Keratinocyte (primary cell): Measurements from ENCODE around the gene TUT4. TPM values are rescaled to one million over a fixed set of nuclear protein-coding genes. Genes with fewer than 3 reads are reported as not detected.

ENCODE experiments used
- DNase-seq: peaks from one replicate; pipeline ENCODE4 v3.0.0-alpha.2; 2011; ENCODE audit warnings: low read depth, missing footprints, low spot score
- FAIRE-seq: peaks from 2 replicates; lab custom pipeline; 2011; peaks lifted over from hg19 to GRCh38; lab: Jason Lieb, UNC
- H2AFZ ChIP-seq: 2 replicates; pipeline ENCODE4 v1.6.0; 2012; ENCODE audit warnings: low read length, control low read depth, inconsistent platforms; ENCODE audit not compliant: control insufficient read depth
- H3K27ac ChIP-seq: 2 replicates; pipeline ENCODE4 v1.5.1; 2011; ENCODE audit warnings: low read length; ENCODE audit not compliant: control insufficient read depth, insufficient read depth
- H3K27me3 ChIP-seq: 3 replicates; pipeline ENCODE4 v1.6.0; 2011; ENCODE audit warnings: low read length; ENCODE audit not compliant: control insufficient read depth, insufficient read depth; ENCODE audit errors: extremely low read depth
- H3K36me3 ChIP-seq, 2 experiments: 2 replicates in 1 of 2; 3 replicates in 1 of 2; pipeline ENCODE4 v1.5.1; 2011; ENCODE audit warnings: low read length in 2 of 2, mild to moderate bottlenecking in 1 of 2; ENCODE audit not compliant: control insufficient read depth in 2 of 2, insufficient read depth in 2 of 2; ENCODE audit errors: extremely low read depth in 1 of 2
- H3K4me1 ChIP-seq: 3 replicates; pipeline ENCODE4 v1.5.1; 2011; ENCODE audit warnings: low read length; ENCODE audit not compliant: control insufficient read depth, insufficient read depth; ENCODE audit errors: extremely low read depth
- H3K4me2 ChIP-seq: 3 replicates; pipeline ENCODE4 v1.6.0; 2011; ENCODE audit warnings: low read depth, low read length; ENCODE audit not compliant: control insufficient read depth, insufficient read depth; ENCODE audit errors: extremely low read depth
- H3K4me3 ChIP-seq, 3 experiments: fragments of 200-600 bp in 1 of 3; sonication (generic) in 1 of 3; 2 replicates in 2 of 3; 3 replicates in 1 of 3; pipeline ENCODE4 v1.5.1; 2011 to 2016; ENCODE audit warnings: low read length in 3 of 3, mild to moderate bottlenecking in 3 of 3, control low read depth in 2 of 3, inconsistent platforms in 1 of 3, low read depth in 1 of 3, mixed read lengths in 1 of 3, mixed run types in 1 of 3, moderate library complexity in 1 of 3; ENCODE audit not compliant: control insufficient read depth in 2 of 3, insufficient read depth in 2 of 3; ENCODE audit errors: extremely low read depth in 1 of 3
- H3K79me2 ChIP-seq: 2 replicates; pipeline ENCODE4 v1.6.0; 2012; ENCODE audit warnings: low read length; ENCODE audit not compliant: control insufficient read depth, insufficient read depth
- H3K9ac ChIP-seq: 3 replicates; pipeline ENCODE4 v1.6.0; 2011; ENCODE audit warnings: low read length; ENCODE audit not compliant: control insufficient read depth, insufficient read depth; ENCODE audit errors: extremely low read depth
- H3K9me1 ChIP-seq: 3 replicates; pipeline ENCODE4 v1.6.0; 2011; ENCODE audit warnings: low read length; ENCODE audit not compliant: control insufficient read depth, insufficient read depth; ENCODE audit errors: extremely low read depth
- H3K9me3 ChIP-seq: 2 replicates; pipeline ENCODE4 v1.5.1; 2012; ENCODE audit warnings: low read depth, low read length; ENCODE audit not compliant: control insufficient read depth
- H4K20me1 ChIP-seq: 3 replicates; pipeline ENCODE4 v1.6.0; 2011; ENCODE audit warnings: low read length; ENCODE audit not compliant: control insufficient read depth, insufficient read depth; ENCODE audit errors: extremely low read depth
- CTCF ChIP-seq, 3 experiments: IDR thresholded peaks in 1 of 3; conservative IDR thresholded peaks in 1 of 3; optimal IDR thresholded peaks in 1 of 3; 2 replicates in 2 of 3; 3 replicates in 1 of 3; pipeline versions ENCODE3 to v1.5.1; 2011; ENCODE audit warnings: low read length in 3 of 3, mild to moderate bottlenecking in 3 of 3, moderate library complexity in 2 of 3, control low read depth in 1 of 3, inconsistent platforms in 1 of 3; ENCODE audit not compliant: insufficient read depth in 2 of 3; ENCODE audit errors: extremely low read depth in 1 of 3
- EZH2 ChIP-seq: IDR thresholded peaks from one replicate; pipeline ENCODE4 v1.6.1; 2012; ENCODE audit warnings: inconsistent platforms, mild to moderate bottlenecking, low read length, moderate library complexity
- dilution Hi-C: fragments of 300-500 bp; cut with MboI; formaldehyde crosslinking; loops from one replicate; pipeline ENCODE4 v1.7.0; 2020; ENCODE audit warnings: low sequenced_read_pairs; ENCODE audit not compliant: extremely low pct_ligation_motif_present
- polyA plus RNA-seq, 5 experiments: library from polyadenylated mRNA; depleted of rRNA in 3 of 5; stranded (reverse) in 3 of 5; stranded (forward) in 1 of 5; unstranded in 1 of 5; fragments of >200 nt; gene quantifications; 1 replicate in 1 of 5; 2 replicates in 3 of 5; 3 replicates in 1 of 5; pipeline versions ENCODE4 v1.2.1 to v1.2.3, GENCODE V29; 2011 to 2012; ENCODE audit warnings: missing spikeins in 2 of 5, low read depth in 1 of 5, low replicate concordance in 1 of 5

TUT4 gene
- polyA plus RNA-seq, 1 donor (not counting 4 experiments of a cell fraction or from before 2014, with no cell fraction given) = 27.5 TPM

- Histone ChIP-seq H3K4me2 (no peak overlapping the region), H3K79me2 (no peaks in the 10 kb centered on the region), H3K27me3 (no peaks in the 10 kb centered on the region), H4K20me1 (no peaks in the 10 kb centered on the region), H3K4me1 (peaks cover 4% of the 10 kb centered on the region), H3K9me1 (no peaks in the 10 kb centered on the region), H2AFZ (no peak overlapping the region), H3K4me3 (no peak overlapping the region), H3K9ac (no peak overlapping the region), H3K9me3 (no peaks in the 10 kb centered on the region), H3K36me3 (peaks cover 5% of the 10 kb centered on the region in 2 experiments), H3K27ac (no peak overlapping the region)
- dilution Hi-C loops = no loop called here
- DNase-seq (no peak), FAIRE-seq (no peak)
- TF ChIP-seq CTCF (optimal IDR thresholded peaks at IDR 0.05 in 1 of 3, IDR thresholded peaks at IDR 0.05 in 1 of 3, conservative IDR thresholded peaks at IDR 0.05 in 1 of 3; ENCODE audit: extremely low read depth in 1 of 3, insufficient read depth in 2 of 3, low read length in 3 of 3) (no peak), EZH2 (no peak)
Measured at GRCh38 chr1:52424231-52424636, 128.7 kb downstream of the TUT4 start.

- no peak overlapping the region for H2AFZ ChIP-seq
- H3K4me2 ChIP-seq = no peak overlapping the region
- no peaks in the 10 kb centered on the region for H3K79me2 ChIP-seq
- peaks cover 5 to 7% of the 10 kb centered on the region in 2 experiments for H3K36me3 ChIP-seq
- dilution Hi-C loops = no loop called here
- H3K27me3 ChIP-seq = no peaks in the 10 kb centered on the region
- no peak for TF ChIP-seq EZH2
- no peak for TF ChIP-seq CTCF (optimal IDR thresholded peaks at IDR 0.05 in 1 of 3, IDR thresholded peaks at IDR 0.05 in 1 of 3, conservative IDR thresholded peaks at IDR 0.05 in 1 of 3; ENCODE audit: extremely low read depth in 1 of 3, insufficient read depth in 2 of 3, low read length in 3 of 3)
- H3K9me3 ChIP-seq = no peaks in the 10 kb centered on the region
- no peaks in the 10 kb centered on the region for H3K9me1 ChIP-seq
- DNase-seq = no peak
- H3K4me1 ChIP-seq = peaks cover 4% of the 10 kb centered on the region
- no peak overlapping the region for H3K4me3 ChIP-seq
- H4K20me1 ChIP-seq = no peaks in the 10 kb centered on the region
- no peak overlapping the region for H3K27ac ChIP-seq
- FAIRE-seq = no peak
- H3K9ac ChIP-seq = no peak overlapping the region
Measured at GRCh38 chr1:52423771-52424170, 129.1 kb downstream of the TUT4 start.
